ENCODE measurements around the gene ABHD11. TPM values are rescaled to one million over a fixed set of nuclear protein-coding genes. Genes with fewer than 3 reads are reported as not detected.

The ABHD11 gene
- total RNA-seq, 1 donor: 8.2 TPM

DNA sequence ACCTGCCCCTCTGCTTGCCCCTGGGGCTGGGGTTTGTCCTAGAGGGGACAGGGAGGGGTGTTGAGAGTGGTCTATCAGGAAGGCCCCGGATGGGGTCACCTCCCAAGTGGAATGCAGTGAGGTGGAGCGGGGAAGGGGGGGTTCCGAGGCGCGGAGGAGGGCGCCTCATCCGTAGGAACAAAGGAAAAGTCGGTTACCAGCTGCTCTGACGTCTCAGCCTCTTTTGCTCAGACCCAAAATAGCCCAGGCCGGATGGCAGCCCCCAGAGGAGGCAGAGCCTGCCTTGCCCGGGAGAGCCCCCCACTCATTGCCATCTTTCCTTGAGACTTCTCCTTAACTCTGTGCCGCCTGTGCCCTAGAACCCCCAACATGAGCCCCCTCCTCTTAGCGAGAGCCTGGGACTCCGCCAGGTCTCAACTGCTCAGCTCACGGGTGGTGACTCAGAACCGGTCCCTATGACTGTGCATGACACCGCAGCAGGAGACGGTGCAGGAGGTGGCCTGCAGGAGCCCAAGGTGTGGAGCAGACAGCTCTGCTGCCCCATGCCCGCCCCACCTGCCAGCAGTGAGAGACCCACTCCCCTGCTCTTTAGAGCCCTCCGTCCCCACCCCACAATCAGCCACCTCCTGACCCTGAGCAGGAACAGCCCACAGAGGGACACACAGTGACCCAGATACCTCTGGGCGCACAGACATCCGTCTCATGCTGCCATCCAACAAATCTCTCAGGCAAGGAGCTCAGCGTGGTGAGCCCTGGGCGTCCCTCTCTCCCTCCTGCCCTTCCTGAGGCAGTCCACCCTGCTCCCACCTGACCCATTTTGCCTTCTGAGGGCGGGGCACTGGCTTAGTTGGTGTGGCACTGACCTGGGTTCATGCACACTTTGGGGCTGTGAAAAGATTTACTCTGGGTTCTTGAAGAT lies 32.2 kb downstream of the ABHD11 start:
- DNase-seq (ENCODE audit: low read depth): no peak
- TF ChIP-seq, protein P1, sequence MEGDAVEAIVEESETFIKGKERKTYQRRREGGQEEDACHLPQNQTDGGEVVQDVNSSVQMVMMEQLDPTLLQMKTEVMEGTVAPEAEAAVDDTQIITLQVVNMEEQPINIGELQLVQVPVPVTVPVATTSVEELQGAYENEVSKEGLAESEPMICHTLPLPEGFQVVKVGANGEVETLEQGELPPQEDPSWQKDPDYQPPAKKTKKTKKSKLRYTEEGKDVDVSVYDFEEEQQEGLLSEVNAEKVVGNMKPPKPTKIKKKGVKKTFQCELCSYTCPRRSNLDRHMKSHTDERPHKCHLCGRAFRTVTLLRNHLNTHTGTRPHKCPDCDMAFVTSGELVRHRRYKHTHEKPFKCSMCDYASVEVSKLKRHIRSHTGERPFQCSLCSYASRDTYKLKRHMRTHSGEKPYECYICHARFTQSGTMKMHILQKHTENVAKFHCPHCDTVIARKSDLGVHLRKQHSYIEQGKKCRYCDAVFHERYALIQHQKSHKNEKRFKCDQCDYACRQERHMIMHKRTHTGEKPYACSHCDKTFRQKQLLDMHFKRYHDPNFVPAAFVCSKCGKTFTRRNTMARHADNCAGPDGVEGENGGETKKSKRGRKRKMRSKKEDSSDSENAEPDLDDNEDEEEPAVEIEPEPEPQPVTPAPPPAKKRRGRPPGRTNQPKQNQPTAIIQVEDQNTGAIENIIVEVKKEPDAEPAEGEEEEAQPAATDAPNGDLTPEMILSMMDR (IDR thresholded peaks at IDR 0.05; ENCODE audit: insufficient read depth, low read depth, low read length): no peak
- H3K4me3 ChIP-seq (ENCODE audit: low read depth, low read length): no peak overlapping the region

DNA sequence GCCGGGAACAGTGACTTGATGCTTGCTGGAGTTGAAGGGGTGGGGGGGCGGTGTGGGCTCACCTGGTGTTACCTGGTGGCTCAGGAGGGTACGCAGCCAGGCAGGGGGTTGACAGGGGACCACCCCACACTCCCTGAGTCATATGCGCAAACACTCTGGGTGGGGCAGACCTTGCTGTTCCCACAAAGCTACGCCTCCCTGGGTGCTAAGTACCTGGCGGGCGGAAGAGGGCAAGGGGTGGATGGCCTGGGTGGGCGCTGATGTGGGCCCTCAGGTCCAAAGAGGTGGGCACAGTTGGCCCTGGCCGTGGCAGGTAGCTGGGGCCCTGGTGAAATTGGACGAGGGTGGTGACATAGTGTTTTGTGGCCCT lies 33.1 kb downstream of the ABHD11 start:
- DNase-seq (ENCODE audit: low read depth): no peak
- H3K4me3 ChIP-seq (ENCODE audit: low read depth, low read length): no peak overlapping the region
- TF ChIP-seq, protein P1 (IDR thresholded peaks at IDR 0.05; ENCODE audit: insufficient read depth, low read depth, low read length): no peak

DNA sequence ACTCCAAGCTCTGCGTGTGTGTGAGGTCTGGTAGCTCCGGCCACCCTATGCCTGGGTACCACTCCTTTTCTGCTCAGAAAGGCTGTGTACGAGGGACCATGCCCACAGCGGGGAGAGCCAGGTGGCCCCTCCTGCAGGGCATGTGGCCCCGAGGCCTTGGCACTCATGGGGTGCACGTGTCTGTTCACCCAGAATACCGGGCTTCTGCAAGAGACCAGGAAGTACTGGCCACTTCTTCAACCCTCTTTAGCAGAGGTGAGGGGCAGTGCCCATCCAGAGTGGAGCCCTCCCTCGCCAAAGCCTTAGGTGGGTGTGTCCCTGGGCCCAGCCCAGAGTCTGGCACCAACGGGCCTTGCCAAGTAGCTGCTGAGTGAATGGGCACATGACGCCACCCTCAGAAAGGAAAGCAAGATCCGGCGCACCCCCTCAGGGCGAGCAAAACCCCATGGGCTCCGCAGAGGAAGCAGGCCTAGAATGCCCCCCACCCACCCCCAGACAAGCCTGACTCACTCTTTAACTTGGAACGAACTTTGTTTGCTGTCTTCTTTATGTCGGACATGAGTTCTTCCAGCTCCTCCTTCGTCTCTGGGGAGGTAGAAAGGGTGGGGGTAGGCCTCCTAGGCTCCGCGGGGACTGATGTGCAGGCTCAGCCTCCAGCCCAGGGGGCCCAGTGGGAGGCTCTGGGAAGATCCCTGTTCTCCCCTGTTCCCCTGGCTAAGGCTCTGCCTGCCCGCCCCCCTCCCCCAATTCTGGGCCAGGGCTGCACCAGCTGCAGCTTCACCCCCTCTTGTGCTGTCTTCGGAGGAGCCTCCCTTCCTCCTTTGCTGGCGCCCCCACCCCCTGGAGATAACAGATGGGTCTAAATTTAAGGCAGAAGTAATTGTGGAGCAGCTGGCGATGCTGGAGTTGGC lies 33.7 kb downstream of the ABHD11 start:
- no peak overlapping the region for H3K4me3 ChIP-seq (ENCODE audit: low read depth, low read length)
- DNase-seq (ENCODE audit: low read depth): peak; percentile 56
- TF ChIP-seq, protein P1 (IDR thresholded peaks at IDR 0.05; ENCODE audit: insufficient read depth, low read depth, low read length): no peak

DNA sequence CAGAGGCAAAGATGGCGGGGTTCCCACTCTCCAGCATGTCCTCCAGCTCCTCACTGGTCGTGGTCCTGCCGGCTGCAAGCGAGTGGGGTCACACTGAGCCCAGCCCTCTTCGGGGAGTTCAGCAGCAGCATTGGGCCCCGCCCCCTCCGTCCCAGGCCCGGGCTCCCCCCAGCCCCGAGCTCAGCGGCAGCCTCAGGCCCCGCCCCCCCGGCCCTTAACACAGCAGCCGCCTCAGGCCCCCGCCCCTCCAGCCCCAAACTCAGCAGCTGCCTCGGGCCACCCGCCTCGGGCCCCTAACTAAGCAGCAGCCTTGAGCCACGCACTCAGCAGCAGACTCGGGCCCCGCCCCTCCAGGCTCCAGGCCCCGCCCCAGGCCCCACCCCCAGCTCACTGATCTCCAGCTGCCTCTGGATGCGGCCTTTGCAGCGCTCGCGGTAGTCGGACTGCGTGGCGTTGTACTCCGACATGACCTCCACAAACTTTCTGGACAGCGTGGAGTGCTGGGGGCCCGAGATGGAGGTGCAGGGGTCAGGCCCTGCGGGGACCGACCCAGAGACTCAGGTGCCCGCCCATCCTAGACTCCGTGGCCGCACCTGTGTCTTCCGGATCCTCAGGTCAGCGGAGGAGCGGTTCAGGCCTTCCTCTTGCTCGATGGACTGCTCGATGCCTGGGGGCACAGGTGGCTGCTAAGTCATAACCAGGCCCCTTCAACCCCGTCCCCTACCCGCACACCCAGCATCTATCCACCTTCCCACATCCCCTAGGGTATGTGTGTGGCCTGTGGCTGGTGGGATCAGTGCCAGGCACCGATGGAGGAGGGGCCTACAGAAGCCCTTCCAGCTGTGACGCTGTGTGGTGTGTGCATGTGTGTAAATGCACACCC lies 34.6 kb downstream of the ABHD11 start:
- TF ChIP-seq, protein P1 (IDR thresholded peaks at IDR 0.05; ENCODE audit: insufficient read depth, low read depth, low read length): no peak
- peak; percentile 58 for DNase-seq (ENCODE audit: low read depth)
- H3K4me3 ChIP-seq (ENCODE audit: low read depth, low read length): no peak overlapping the region

DNA sequence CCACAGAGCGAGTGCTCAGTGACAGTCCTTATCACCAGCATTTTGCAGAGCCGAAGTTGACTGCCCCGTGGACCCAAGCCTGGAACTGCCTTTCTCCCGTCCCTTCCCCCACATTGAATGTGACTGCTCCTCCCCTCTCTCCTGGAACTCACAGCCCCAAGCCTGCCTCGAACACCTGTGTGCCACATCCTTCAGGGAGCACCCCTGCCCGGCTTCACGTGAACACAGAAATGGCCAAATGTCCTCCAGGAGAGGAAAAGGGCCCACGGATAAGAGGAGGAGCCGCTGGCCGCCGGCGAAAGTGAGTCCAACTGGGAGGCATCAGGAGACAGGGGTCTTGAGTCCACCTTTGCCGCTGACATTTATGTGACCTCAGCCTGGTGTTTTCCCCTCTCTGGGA lies 35.4 kb downstream of the ABHD11 start:
- TF ChIP-seq, protein P1 (IDR thresholded peaks at IDR 0.05; ENCODE audit: insufficient read depth, low read depth, low read length): no peak
- no peak for DNase-seq (ENCODE audit: low read depth)
- no peak overlapping the region for H3K4me3 ChIP-seq (ENCODE audit: low read depth, low read length)

DNA sequence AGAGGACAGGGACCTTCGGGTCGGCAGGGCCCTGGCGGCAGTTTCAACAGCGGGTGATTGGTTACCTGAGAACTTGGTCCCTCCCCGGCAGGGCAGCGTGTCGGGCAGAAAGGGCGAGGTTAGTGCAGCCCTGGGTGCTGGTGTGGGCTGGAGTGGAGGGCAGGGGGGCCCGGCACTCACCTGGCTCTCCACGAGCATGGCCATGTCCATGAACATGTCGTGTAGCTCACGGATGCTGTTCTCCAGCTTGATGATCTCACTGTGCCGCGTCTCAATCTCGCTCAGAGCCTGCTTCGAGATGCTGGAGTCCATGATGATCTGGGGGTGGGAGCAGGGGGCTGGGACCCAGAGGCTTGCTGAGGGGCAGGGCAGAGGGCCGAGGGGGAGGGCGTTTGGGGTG lies 35.9 kb downstream of the ABHD11 start:
- H3K4me3 ChIP-seq (ENCODE audit: low read depth, low read length): no peak overlapping the region
- no peak for DNase-seq (ENCODE audit: low read depth)
- TF ChIP-seq, protein P1 (IDR thresholded peaks at IDR 0.05; ENCODE audit: insufficient read depth, low read depth, low read length): no peak

Data from fibroblast of villous mesenchyme (primary cell).